Measurements from ENCODE around the gene KIF1B. TPM values are rescaled to one million over a fixed set of nuclear protein-coding genes. Genes with fewer than 3 reads are reported as not detected.

The KIF1B gene
- total RNA-seq, 1 donor from 2014 or later: 78.4 TPM

GRCh38 chr1:10428984-10429383, 218.6 kb downstream of the KIF1B start:
- H3K36me3 ChIP-seq: no peaks in the 10 kb centered on the region
- H3K27ac ChIP-seq (replicated peaks): no peak overlapping the region
- no peak overlapping the region for H3K4me3 ChIP-seq
- DNase-seq: no peak
- H3K4me1 ChIP-seq: peaks cover 20% of the 10 kb centered on the region
- intact Hi-C loops (cut with micrococcal nuclease): loop anchor here (5.0 kb wide), 1 partner anchor 52 kb away; no protein-coding TSS in a partner anchor
- no peaks in the 10 kb centered on the region for H3K9me3 ChIP-seq (replicated peaks)
- H3K27me3 ChIP-seq (ENCODE audit: low read depth): no peaks in the 10 kb centered on the region
- TF ChIP-seq CTCF (IDR thresholded peaks at IDR 0.05; ENCODE audit: borderline replicate concordance): no peak

- Histone ChIP-seq H3K36me3 (no peaks in the 10 kb centered on the region), H3K27ac (replicated peaks) (peak overlapping the region; percentile 82), H3K4me3 (peak overlapping the region; percentile 95), H3K4me1 (peaks cover 20% of the 10 kb centered on the region), H3K9me3 (replicated peaks) (no peaks in the 10 kb centered on the region), H3K27me3 (ENCODE audit: low read depth) (no peaks in the 10 kb centered on the region)
- DNase-seq: no peak
- no peak for TF ChIP-seq CTCF (IDR thresholded peaks at IDR 0.05; ENCODE audit: borderline replicate concordance)
- intact Hi-C loops (cut with micrococcal nuclease): loop anchor here (5.0 kb wide), 1 partner anchor 53 kb away; no protein-coding TSS in a partner anchor
Observed at GRCh38 chr1:10429868-10430215, 219.5 kb downstream of the KIF1B start.

GRCh38 chr1:10430216-10431069, 220.1 kb downstream of the KIF1B start, which contains the start of gene CENPS:
Gene CENPS, plus strand, starts transcription at chr1:10430433. Its CDS starts 85 bp downstream, at chr1:10430518.
- H3K27me3 ChIP-seq (ENCODE audit: low read depth): no peaks in the 10 kb centered on the region
- H3K27ac ChIP-seq (replicated peaks): peak within 1 kb of the TSS; percentile 82
- no peaks in the 10 kb centered on the region for H3K9me3 ChIP-seq (replicated peaks)
- peak within 1 kb of the TSS; percentile 95 for H3K4me3 ChIP-seq
- DNase-seq: peak; percentile 92
- intact Hi-C loops (cut with micrococcal nuclease): no loop called here
- peaks cover 3% of the 10 kb centered on the region for H3K36me3 ChIP-seq
- H3K4me1 ChIP-seq: peaks cover 20% of the 10 kb centered on the region
- TF ChIP-seq CTCF (IDR thresholded peaks at IDR 0.05; ENCODE audit: borderline replicate concordance): peak; percentile 97

Small RNAs within 50 kb of the gene (microRNA-seq; reads per million reads assigned to microRNA genes)
- gene MIR1273D: not detected

Other genes starting within 250 kb of the KIF1B start
- gene RBP7, start 213.3 kb upstream of the KIF1B start, total RNA-seq: 23.1 TPM
- 80.3 TPM for gene UBE4B, start 177.6 kb upstream of the KIF1B start, total RNA-seq
- gene PGD, start 188.5 kb downstream of the KIF1B start, total RNA-seq: 34.2 TPM
- 6.1 TPM for gene CENPS, start 219.9 kb downstream of the KIF1B start, total RNA-seq
- gene CORT, start 239.5 kb downstream of the KIF1B start, total RNA-seq: 0.19 TPM